NCI-H82 treated with DMSO at 0.1 percent for 48 hours (cell line): ENCODE results near the gene CEPT1.

Experiments used
- DNase-seq: peaks from one replicate; lab custom pipeline; 2025; ENCODE audit not compliant: unreplicated experiment; lab: John Stamatoyannopoulos, UW

Gene CEPT1

DNA sequence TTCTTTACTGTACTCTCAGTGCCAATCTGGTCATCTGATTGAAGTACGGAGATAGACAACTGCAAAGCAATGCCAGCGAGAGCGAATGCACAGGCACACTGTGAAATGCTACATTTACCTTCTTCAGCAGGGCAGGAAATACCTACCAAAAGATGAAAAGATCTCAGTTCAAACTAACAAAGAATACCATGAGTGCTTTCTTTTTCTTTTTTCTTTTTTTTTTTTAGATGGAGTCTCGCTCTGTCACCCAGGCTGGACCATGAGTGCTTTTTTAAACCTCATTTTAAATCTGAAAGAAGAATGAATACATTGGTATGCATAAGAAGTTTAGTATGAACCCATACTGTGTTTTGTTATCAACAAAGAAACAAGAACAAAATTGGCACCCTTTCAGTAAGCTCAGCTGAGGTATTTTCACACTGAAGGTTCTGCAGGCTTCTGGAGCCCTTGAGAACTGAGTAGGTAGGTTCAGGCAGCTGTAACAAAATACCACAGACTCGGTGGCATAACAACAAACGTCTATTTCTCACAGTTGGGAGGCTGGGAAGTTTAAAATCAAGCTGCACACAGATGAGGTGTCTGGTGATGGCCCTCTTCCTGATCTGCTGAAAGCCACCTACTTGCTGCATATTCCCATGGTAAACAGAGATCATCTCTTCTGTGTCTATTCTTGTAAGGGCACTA is 85.8 kb downstream of the CEPT1 start:
- no peak for DNase-seq

- DNase-seq: no peak
These were observed 87.4 kb downstream of the CEPT1 start, which contains the start of gene CHI3L2 for GRCh38 chr1:111227434-111227833. Gene CHI3L2, plus strand, starts transcription at chr1:111227713. Its CDS starts 17 bp downstream, at chr1:111227730.

DNA sequence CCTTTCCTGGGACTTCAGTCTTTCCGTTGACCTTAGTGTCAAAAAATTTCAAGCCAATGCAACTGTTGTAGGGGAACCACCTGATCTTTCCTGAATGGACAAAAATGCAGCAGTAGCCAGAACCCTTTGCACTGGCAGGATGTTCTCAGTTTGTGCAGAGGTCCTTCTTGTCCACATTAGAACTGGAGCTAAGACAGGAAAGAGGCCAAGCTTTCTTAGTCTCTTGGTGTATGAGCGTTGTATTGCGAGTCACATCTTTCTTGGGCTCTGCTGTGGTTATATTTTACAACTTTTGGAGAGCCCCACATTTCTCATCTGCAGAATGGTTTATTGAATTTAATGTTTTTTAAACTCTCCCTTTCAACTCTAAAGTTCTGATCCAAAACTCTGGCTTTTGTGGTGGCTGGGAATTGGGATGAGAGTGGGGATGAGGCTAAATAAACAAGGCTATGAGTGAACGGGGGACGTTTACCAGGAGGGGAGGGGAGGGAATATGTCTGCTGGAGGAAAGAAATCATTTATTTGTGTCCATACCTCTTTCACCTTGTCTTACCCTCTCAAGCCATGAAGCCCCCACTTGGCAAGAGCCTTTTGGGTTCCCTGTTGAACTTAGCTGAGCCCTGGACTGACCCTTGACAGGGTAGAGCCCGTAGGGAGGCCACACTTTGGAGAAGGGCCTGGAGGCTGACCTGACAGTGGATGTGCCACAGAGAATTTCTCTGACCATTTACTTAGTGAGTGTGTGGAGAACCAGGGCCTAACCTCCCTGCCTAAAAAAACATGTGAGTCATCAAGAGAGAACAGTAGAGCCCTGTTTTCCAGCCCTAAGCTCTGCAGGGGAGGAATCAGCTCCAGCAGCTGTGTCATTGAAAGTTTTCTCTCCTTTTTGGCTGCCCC is 88.1 kb downstream of the CEPT1 start:
- no peak for DNase-seq

- no peak for DNase-seq
These were observed 88.7 kb downstream of the CEPT1 start for GRCh38 chr1:111228748-111229126.

GRCh38 chr1:111232134-111232533 is 92.1 kb downstream of the CEPT1 start:
- DNase-seq: no peak

- no peak for DNase-seq
These were observed 94.2 kb downstream of the CEPT1 start for GRCh38 chr1:111234258-111234657.
